Activated CD4-positive, alpha-beta T cell treated with anti-CD3 and anti-CD28 coated beads, Interleukin-2, amount 50 U/mL, for 48 hours (primary cell): ENCODE measurements around the gene LIM2.

Experiments
- DNase-seq, 2 experiments: peaks; one replicate each; pipeline ENCODE4 v3.0.0-alpha.2; 2020

The LIM2 gene

DNA sequence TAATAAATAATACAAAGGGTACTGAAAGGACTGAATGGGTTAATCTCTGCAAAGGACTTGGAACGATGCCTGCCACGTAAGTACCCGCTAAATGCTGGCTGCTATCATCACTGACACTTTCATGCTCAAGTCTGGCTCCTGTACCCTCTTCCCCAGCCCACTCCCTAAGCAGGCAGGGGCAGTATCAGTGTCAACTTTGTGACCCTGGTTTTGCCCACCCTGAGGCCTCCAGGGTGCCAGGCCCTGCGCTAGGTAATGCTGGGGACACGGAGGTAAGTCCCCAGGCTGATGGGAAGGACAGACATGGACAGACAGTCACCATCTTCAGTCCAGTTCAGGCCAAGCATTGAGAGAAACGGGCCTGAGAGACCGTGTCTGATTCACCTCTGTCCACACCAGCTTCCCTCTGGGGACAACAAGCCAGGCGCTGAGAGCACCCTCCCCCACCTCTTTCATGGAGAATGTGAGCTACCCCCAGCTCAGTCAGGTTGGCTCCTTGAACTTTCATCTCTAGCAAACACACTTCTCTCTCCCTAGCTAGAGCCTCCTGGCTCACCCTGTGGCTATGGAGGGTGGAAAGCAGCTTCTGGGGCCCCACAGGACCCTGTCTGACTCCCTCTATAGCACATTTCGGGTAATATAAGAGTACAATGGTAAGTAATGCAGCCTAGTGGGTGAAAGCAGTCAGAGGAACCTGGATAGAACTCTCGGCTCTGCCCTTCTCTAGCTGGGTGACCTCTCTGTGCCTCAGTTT is 22.4 kb downstream of the LIM2 start:
- DNase-seq: peak in 1 of 2 experiments; percentile 26

DNA sequence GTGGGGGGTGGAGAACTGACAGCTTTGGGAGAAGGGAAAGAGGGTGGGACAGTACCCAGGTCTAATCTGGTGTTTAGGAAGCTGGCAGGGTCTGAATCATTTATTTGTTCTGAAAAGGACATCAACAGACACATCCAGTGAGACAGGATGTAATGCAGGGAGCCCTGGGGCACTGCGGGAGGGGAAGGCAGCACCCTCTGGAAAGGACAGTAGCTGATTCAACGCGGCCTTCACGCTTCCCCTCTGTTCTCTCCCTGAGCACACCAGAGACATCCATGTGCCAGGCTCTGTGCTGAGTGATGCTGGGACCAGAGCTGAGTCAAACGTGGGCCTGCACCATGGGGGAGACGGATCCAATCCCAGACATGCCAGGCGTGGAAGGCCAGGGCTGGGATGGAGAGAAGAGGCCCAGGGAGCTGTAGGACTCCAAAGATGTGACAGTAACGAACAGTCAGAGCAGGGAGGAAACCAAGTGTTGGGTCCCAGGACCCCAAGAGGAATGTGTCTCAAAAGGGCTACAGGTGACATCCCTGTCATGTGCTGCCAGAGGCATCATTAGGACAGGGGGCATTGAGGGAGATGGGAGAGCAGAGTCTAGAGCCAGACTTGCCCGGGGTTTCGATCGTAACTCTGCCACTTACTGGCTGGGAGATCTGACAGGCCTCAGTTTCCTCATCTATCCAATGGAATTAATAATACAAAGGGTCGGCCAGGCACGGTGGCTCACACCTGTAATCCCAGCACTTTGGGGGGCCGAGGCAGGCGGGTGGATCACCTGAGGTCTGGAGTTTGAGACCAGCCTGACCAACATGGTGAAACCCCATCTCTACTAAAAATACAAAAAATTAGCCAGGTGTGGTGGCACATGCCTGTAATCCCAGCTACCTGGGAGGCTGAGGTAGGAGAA is 23.3 kb downstream of the LIM2 start:
- no peak for DNase-seq

DNA sequence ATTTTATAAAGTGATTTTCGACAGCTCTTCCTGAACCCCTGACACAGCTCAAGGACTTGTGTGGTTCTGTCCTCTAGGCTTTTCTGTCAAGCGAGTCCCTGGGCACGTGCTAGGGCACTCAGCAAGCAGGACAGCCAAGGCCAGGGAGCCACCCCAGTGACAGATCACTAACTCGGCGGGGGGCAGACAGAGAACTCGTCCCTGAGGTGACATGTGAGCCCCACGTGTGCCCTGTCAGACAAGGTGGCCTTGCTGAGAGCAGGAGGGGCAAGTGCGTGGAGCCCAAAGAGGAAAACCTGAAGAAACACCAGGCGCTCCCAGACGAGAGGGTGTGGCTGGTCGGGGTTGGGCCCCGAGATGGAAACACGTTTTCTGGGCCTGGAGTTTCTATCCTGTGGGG is 26.5 kb downstream of the LIM2 start:
- DNase-seq: no peak

DNA sequence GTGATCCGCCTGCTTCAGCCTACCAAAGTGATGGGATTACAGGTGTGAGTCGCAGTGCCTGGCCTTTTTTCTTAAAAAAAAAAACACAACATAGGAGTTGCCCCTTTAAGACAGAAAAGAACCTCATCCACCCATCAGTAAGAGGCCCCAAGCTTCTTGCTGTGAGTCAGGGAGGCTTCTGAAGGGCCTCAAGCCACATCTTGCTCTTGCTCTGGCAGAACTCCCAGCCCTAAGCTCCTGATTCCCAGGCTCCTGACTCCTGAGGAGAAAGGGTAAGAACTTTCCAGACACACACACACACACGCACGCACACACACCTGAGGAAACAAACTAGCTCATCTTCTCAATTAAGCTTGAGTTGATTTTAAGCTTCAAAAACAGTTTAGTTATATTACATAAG is 28.5 kb downstream of the LIM2 start:
- no peak for DNase-seq

DNA sequence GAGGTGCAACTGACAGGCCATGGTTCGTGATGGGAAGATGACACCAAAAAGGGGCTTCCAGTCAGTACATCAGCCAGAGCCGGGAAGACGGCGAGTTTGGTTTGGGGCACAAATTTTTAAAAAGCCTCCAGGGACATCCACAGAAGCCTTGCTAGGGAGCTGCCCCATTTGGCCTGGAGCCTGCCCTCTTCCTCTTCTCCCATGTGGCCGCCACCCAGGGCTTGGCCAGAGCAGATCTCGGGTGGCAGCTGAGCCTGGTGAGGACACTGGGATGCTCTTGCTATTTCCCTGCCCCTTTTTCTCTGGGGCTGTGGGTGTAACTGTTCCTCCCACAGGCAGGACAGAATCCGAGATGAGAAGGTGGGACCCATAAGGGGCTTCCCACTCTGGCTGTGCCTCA is 29.8 kb downstream of the LIM2 start:
- DNase-seq: no peak

DNA sequence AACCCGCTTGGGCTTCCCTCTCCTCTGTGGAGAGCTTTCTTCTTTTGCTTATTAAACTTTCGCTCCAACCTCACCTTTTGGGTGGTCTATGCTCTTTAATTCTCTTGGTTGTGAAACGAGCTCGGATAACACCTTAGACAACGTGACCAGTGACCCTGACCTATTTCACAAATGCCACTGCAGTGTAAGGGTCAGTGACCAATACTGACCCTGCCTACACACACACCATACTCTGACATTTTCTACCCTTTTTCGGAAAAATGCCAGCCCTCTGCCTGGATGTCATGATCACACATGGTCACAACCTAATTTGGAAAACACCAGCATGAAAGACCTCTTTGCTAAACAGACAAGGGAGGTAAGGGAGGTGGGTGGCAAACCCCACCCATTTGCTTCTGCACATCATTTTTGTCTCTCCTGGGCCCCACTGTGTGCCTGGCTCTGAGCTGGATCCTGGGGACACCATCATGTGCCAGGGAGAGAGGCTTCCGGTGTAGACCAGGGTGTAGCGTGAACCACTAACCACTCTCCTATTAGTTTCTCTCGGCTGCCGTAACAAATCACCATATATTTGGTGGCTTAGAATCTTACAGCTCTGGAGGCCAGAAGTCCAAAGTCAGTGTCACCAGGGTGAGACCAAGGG is 31.5 kb downstream of the LIM2 start:
- no peak for DNase-seq

DNA sequence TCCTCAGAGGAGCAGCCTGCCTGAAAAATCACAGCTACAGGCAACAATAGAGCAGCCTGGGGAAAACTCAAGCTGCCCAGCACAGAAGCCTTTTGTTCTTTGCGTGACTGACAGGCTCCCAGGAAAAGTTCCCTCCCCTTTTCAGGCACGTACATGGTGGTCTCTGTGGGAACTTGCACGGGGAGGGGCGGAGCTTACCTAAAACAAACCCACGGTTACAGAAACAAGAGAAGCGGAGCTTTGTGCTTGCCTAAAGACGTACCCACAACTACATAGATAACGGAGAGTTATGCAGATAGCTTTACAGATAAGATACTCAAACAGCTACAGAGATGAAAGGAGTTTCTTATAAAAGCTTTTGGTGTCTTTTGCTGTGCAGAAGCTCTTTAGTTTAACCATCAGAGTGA is 33.0 kb downstream of the LIM2 start:
- DNase-seq: peak; percentile 31 to 53

DNA sequence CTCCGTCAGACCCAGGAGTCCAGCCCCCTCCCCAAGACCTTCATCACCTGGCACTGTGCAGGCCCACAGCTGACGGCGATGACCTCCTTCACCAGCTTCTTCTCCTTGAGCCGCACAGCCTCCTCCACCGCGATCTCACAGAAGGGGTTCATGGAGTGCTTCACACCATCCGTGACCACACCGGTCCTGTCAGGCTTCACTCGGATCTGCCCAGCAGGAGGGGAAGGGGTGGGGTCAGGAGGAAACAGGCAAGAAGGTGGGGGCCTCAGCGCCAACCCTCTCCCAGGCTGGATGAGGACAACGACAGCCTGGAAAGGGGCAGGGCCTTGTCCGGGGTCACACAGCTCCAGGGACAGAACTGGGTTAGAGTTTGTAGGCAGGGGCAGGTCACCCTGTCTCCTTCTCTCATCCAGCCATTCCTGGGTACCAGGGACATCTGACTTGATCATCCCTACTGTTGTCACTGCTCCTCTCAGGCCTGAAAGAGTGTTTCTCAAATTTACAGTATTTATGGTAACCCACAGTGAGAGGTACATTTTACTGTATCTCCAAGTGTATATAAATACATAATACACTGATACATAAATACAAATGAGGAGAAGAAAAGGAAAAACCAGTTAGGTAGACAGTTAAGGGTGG is 33.6 kb downstream of the LIM2 start:
- DNase-seq: no peak

DNA sequence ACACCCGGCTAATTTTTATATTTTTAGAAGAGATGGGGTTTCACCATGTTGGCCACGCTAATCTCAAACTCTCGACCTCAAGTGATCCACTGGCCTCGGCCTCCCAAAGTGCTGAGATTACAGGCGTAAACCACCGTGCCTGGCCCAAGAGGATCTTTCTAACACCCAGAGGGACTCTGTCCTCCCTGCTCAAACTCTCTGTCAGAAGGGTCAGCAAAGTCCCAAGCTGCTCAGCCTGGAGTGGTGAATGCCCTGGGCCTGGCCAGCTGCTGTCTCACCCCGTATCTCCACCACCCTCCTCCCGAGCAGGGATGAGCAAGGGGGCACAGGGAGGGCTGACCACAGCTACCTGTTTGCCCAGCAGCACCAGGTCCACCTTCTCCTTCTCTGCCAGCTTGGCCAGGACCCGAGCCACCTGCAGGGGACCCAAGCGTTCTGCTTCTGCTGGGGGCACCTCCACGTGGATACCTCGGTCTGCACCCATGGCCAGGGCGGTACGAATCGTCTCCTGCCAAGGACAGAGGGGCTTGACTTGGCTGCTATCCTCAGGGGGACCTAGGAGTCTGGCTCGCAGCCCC is 34.9 kb downstream of the LIM2 start:
- DNase-seq: no peak

DNA sequence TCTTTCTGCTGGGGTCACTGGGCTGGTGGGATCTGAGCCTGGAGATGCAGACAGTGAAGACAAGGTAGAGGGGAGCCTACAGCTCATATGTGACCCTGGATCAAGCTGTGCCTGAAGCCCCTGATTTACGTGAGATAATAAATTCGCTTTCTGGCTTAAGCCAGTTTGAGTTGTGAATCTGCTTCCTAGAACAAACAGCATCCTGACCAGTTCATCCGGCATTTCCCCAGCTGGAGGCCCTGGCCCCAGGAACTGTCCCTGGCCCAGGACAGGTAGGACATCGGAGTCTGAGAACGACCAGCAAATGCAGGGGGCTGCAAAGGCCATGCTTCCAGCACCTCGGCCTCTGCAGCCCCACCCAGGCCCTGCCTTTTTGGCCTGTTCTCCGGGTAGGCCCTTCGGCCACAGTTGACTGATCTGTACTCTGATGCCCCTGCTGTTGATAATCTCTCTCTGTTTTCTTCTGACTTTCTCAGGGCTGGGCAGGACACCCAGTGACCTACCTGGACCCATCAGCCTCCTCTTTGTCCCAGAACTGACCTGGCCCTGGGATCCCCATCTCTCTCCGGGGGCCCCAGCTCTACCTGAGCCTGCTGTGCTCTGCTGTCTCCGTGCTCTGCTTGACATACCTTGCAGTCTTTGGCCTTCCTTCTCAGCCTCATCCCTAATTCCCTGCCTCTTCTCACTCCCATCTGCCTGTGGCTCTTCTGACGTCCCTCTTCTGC is 36.3 kb downstream of the LIM2 start:
- DNase-seq: no peak

DNA sequence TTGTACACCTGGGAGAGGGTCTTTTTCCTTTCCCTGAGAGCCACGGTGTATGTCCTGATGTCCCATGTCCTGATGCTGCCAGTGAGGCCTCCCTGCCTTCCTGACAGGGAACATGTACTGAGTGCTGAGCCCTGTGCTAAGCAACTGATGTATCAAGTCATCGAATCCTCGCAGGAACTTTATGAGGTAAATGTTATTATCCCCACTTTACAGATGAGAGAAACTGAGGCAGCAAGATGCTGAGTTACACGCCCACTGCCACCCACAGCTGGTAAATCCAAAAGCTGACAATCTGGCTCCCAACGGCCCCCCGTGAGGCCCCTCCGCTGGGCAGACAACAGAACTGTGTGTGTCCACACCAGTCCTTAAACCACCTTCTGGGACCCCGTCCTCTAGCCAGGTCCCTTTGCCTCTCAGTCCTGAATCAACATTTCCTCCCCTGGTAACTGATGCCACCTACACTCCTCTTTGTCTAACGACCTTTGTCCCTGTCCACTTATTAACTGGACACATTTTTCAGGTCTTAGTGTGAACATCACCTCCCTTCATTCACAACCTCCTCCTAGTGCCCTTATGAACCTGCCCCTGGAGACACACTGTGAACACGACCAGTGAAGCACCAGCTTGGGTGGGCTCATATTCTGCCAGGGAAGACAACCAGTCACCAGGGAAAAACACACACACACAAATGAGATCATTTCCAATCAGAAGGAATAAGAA is 40.4 kb downstream of the LIM2 start:
- no peak for DNase-seq

DNA sequence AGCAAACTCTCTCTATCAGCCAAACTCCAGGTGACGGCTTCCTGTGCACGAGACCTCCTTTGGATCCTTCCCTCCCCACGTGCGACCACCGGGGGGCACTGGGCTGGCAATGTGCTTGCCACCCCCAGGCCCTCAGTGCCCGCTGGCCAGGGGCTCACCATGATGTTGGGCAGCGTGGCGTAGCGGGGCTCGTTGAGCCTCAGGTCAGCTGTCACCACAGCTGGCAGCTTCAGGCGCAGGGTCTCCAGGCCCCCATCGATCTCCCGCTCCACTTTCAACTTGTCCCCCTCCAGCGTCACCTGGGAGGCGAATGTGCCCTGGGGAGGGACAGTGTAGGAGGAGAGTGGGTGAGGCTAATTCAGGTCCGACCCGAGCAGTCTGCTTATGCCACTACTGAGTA is 41.0 kb downstream of the LIM2 start:
- DNase-seq: no peak

DNA sequence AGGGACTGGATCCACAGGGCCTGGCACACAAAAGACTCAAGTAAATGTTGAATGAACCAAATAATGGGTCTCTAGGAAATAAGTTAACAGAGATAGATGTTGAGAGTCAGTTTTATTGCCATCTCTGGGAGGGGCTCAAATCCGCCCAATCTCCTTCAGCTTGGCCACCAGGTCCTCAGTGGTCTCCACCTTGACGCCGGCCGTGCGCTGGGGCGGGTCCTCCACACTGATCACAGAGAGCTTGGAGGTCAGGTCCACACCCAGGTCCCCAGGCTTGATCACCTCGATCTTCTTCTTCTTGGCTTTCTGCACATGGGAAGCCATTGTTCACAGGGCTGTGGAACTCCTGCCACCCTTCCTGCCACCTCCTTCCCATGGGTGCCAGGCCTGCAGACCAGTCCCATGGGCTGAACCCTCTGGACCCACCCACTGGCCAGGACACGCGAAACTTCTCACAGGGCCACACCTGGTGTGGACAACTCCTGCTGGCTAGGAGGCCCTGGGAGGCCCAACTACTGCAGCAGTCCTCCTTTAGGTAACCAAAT is 42.6 kb downstream of the LIM2 start:
- DNase-seq: no peak

DNA sequence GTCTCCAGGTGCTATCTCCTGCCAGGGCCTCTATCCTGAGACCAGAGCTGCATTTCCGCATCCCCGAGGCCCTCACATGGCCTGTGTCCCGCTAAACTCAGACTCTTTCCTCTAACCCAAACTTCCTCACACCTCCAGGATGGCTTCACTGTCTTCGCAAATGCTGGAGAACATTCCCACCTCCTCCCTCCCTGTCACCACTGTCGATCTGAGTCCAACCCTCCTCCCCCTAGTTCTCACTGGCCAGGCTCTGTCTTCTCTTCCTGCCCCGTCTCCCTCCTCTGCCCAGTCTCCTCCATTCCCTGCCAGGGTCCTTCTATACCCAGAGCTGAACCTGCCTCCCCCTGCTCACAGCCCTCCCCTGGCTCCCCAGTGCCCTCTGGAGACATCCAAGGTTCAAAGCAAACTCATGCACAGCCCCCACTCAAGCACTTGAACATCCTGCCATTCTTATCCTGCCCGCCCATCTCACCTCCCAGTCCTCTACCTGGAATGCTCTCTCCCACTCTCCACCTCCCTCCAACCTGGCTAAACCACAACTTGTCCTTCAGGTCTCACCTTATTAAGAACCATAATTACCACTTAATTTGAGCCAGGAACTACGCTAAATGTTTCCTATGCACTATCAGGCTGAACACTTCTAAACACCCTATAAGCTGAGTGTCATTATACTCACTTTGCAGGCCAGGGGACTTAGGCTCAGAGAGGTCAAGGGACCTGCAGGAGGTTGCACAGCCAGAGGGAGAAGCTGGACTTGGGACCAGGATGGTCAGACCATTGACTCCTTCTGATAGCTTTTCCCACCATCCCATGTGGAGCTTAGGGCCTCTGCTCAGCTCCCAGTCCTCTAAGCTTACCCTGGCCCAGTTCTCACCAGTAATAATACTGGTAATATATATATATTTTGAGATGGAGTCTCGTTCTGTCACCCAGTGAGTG is 44.9 kb downstream of the LIM2 start:
- no peak for DNase-seq

DNA sequence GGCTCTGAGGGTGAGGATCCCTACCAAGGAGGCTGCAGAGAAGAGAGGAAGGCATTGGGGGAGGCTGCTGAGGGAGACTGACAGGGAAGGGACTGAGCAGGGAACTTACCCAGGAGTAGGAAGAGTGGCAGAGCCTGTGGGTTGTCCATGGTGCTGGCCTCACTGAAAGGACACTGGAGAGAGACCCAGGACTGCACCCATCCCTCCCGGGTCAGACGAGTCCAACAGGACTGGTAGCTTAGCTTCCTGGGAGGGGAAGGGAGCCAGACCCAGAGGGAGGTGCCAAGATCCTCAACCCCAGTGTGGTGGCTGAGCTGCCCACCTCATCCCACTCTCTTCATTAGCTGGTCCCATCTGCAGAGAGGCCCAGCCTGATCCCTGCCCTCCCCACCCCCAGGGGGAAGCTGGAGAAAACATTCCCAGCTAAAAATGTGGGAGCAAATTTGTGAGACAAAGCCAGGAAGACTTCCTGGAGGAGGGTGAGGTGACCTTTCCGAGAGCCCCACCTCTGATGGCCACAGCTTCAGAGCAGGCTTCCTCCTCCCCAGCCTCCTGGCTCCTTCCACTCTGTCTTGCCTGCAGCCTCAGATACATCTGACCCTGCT is 45.7 kb downstream of the LIM2 start, which contains the start of gene VSIG10L:
VSIG10L (minus strand) TSS at position 164 of the 605 bp plus-strand sequence; CDS start at position 149, 15 bp downstream.
- DNase-seq: no peak

DNA sequence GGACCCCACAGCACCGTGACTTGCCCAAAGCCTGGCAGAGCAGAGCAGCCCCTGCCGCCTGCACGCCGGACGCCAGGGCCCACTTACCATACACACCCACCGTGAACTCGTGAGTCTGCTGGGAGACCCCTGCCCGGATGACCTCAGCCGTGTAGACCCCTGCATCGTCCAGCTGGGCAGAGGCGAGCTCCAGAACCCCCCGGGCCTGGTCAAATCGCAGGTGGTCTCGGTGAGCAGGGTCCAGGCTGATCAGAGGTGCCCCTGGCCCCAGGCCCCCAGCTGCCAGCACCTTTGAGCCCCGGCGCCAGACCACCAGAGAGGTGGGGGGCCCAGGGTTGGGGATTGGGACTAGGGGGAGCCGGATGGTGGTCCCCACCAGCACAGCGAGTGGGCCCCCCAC is 46.7 kb downstream of the LIM2 start:
- DNase-seq: no peak

DNA sequence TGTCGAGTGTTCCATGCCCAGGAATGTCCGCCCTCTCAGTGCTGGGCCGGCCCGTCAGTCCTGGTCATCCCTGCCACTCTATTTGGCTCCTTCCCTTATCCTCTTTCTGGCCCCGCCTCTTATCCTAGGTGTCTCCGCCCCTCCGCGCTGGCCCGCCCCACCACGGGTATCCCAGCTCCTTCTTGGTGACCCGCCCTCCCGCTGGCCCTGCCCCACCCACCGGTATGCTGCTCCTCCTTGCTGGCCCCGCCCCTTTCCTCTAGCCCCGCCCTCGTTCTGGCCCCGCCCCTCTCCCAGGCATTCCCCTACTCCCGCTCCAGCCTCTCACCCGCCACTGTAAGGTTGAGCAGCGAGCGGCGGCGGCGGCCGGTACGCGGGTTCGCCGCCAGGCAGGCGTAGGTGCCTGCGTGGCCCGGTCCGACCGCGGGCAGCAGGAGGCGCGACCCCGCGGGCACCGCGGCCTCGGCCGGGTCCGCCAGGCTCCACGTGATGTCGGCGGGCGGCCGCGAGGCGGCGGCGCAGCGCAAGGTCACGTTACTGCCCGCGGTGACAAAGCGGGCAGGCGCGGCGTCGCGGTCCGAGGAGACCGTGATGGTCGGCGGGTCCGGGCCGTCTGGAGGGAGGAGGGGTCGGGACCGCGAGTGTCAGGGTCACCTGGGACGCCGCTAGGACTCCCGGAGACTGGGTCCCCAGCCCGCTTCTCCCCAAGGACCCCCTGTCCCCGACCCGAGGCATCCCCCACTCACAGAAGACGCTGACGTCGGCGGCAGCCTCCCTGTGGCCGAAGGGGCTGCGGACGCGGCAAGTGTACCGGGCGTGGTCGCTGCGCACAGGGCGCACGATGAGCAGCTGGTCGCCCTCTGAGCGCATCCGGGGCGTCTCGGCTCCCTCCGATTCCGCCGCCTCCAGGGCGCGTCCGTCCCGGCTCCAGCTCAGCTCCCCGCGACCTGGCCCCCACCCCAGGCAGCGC is 47.8 kb downstream of the LIM2 start:
- DNase-seq: peak; percentile 99

DNA sequence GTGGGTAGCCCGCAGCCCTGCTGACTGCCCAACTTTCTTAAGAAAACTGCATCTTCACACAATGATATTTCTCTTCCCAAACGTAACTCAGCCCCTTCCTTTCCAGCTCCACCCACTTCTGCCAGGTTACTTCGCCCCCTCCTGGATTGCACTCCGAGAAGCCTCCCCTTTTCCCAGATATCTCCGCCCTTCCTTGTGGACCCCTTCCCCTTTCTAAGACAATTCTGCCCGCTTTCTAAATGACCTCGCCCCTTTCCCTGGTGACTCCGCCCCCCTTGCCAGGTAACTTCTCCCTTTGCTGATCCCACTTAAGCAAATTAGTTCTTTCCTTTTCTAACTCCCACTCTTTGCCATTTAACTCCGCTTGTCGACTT is 48.5 kb downstream of the LIM2 start:
- no peak for DNase-seq
